Motor neuron (in vitro differentiated cells): ENCODE measurements around the gene PTPRD. TPM values are rescaled to one million over a fixed set of nuclear protein-coding genes. Genes with fewer than 3 reads are reported as not detected.

Experiments used
- ATAC-seq, 8 experiments: fragments of 200-7000 bp; cut with Tn5 transposase; replicated peaks in 6 of 8; 2 replicates each; pipeline ENCODE4 v1.8.0; 2021; ENCODE audit warnings: mild to moderate bottlenecking in 8 of 8, moderate library complexity in 8 of 8
- H3K27ac ChIP-seq, 2 donors: fragments of 250-450 bp; sonication (Bioruptor Pico); 2 replicates each; pipeline ENCODE4 v1.9.0; 2021; ENCODE audit warnings: antibody characterized with exemption in 2 of 2, mild to moderate bottlenecking in 2 of 2, moderate library complexity in 1 of 2
- H3K4me1 ChIP-seq, 2 donors: fragments of 250-450 bp; sonication (Bioruptor Pico); replicated peaks in 1 of 2; 2 replicates each; pipeline ENCODE4 v1.6.1; 2021; ENCODE audit warnings: antibody characterized with exemption in 2 of 2, mild to moderate bottlenecking in 2 of 2, moderate library complexity in 1 of 2
- H3K4me3 ChIP-seq, 5 donors: fragments of 250-450 bp; sonication (Bioruptor Pico); 2 replicates each; pipeline ENCODE4 v1.9.0; 2021; ENCODE audit warnings: antibody characterized with exemption in 5 of 5, mild to moderate bottlenecking in 5 of 5, moderate library complexity in 4 of 5
- whole genome bisulfite sequencing, 10 experiments: fragments of 450-650 bp; shearing (Covaris generic); methylation state at CpG; one replicate each; pipeline ENCODE4 v1.0.0; 2022; 5-methylcytosine and 5-hydroxymethylcytosine counted together
- in situ Hi-C, 9 experiments: fragments of 400-800 bp; cut with MboI; loops; one replicate each; pipeline ENCODE4 v1.15.0; 2021; ENCODE audit warnings: low sequenced_read_pairs in 9 of 9, low pct_unique_long_range_greater_than_20kb in 2 of 9; ENCODE audit not compliant: unreplicated experiment in 9 of 9
- total RNA-seq, 8 experiments: library from RNA; unstranded; fragments of 300-600 nt; gene quantifications; 2 replicates each; pipeline versions ENCODE4 v1.2.3 to v1.2.4, GENCODE V29; 2022

Gene PTPRD
- total RNA-seq, 8 experiments from 2014 or later, result 0.15 to 175 (median 72.8) TPM

DNA sequence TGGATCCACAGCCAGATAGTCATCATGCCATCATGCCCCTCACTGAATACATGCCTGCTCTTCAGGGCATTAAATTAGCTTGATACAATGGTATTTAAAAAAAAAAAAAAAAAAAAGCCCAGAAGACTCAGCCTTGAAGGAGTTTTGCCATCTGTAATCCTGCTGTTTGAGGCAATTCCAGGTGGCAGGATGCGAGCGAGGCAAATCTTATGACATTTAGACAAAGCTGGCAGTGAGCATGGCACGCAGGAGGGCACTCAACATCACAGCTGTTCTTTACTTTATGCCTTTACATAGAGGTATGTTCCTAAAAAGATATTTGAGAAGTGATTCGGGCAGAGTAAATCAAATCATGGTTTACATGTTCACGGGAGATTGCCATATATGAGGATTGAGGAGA, 2121.2 kb downstream of the PTPRD start:
- 12 to 100% (median 89%) methylated on average over 2 to 5 of the region's 5 CpGs for WGBS, 10 experiments
- Histone ChIP-seq H3K4me3 (no peak overlapping the region), H3K27ac (no peak overlapping the region), H3K4me1 (no peaks in the 10 kb centered on the region)
- in situ Hi-C loops, result no loop called here
- no peak for ATAC-seq

DNA sequence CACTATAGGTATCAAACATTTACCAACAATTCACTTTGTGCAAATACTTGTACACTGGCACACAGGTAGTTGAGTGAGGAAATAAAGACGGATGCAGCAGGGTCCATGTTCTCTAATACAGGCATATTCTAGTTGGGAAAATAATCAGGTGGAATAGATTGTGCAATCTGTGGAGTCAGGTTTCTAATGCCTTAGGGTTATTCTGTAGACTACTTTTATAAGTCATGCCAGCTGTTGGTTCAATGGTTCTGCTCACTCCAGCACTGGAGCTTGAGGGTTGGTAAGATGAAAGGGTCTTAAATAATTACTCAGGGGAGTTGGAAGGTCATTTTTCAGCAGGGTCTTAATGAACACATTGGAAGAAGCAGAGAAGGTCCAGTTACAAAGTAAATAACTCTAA, 2123.0 kb downstream of the PTPRD start:
- no peak for ATAC-seq
- Histone ChIP-seq H3K4me3 (no peak overlapping the region), H3K4me1 (no peaks in the 10 kb centered on the region), H3K27ac (no peak overlapping the region)
- 0 to 100% (median 91%) methylated on average over 1 of the region's 1 CpG; no CpG with 5 or more reads in 3 of the 10 experiments for WGBS, 10 experiments
- in situ Hi-C loops, result no loop called here

DNA sequence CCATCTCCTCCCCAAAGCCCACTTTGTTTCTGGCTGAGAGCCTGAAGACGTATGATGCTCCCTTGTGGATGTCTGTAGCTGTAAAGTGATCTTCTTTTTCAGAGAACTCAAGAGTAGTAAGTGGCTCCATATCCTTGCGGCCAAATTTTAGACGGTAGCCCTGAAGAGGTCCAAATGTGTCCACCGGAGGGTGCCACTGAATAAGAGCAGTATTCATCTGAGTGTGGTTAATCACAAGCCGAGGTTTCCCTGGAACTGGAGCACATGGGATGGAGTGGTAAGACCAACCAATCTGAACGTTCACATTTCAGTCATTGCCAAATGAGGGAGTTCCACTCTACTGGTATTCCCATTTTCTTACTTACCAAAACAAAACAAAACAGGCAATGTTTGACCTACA, 2126.7 kb downstream of the PTPRD start:
- peak in 1 of 8 experiments; percentile 49 for ATAC-seq
- Histone ChIP-seq H3K4me3 (no peak overlapping the region), H3K27ac (no peak overlapping the region), H3K4me1 (no peaks in the 10 kb centered on the region)
- WGBS, 10 experiments, result 6 to 80% (median 67%) methylated on average over 1 to 6 of the region's 6 CpGs; no CpG with 5 or more reads in 2 of the 10 experiments
- in situ Hi-C loops, result no loop called here

DNA sequence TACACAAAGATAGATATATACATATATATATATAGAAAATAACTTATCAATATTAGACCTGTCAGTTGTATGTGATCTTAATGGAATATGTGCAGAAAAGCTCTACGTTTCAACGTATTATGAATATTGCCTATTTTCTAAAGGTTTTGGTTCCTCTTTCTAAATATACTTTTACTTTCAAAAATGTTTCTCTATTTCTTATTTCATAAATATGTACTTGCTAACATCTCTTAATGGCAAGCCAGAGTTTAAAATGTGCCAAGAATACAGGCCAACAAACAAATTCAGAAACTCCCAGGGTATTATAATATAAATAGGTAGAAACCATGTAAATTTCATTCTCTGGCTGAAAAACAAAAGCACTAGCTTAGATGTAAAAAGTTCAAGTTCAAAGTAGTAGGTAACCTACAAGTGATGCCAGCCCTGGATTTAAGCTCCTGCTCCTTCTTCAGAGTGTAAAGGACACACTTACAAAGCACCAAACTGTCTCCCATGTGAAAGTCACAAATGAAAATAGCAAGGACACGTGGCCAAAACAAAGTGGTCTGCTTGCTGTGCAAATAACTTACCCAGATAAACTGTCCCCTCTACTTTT, 2128.1 kb downstream of the PTPRD start:
- ATAC-seq, result no peak
- H3K4me3 ChIP-seq, result no peak overlapping the region
- 0 to 94% (median 83%) methylated on average over 1 to 3 of the region's 3 CpGs; no CpG with 5 or more reads in 1 of the 10 experiments for WGBS, 10 experiments
- no peak overlapping the region for H3K27ac ChIP-seq
- in situ Hi-C loops, result no loop called here
- H3K4me1 ChIP-seq, result no peaks in the 10 kb centered on the region

DNA sequence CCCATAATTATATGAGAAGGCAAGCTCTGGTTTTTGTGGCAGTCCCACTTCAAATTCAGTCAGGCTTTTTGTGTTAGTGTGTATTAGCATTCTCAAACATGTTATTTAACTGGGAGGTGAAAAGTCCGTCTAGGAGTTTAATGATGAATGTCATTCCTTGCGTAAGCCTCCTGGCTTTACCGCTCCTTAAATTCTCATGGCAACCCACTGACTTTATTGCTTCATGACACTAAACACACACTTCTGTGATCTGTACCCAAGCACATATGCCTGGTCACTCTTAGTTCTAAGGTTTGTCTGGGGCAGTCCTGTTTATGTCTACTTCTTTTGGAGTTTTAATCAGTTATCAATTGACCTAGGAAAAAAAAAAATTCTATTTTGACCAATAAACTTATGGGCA, 2135.4 kb downstream of the PTPRD start:
- peaks cover 21 to 23% of the 10 kb centered on the region in 2 donors for H3K4me1 ChIP-seq
- peak in 1 of 8 experiments; percentile 63 for ATAC-seq
- WGBS, 10 experiments, result 57 to 100% (median 83%) methylated on average over 2 to 3 of the region's 3 CpGs; no CpG with 5 or more reads in 2 of the 10 experiments
- no peak overlapping the region for H3K4me3 ChIP-seq
- in situ Hi-C loops, result no loop called here
- H3K27ac ChIP-seq, result no peak overlapping the region

DNA sequence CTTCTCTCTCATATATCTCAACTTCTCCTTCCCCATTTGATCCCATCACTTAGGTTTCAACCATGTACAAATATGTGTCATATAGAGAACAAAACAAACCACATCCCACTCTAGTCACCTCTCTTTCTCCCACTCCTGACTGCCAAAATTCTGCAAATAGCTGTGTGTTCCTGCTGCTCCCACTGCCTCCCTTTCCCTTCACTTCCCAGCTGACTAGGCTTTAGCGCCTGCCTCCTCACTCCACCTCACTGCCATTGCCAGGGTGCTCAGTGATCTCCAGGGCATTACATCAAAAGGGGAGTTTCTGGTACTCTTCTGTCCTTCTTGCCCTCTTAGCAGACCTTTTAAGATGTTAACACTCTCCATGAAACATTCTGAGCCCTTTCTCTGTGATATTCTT, 2137.9 kb downstream of the PTPRD start:
- no peak for ATAC-seq
- WGBS, 10 experiments, result 40 to 100% methylated on average over 1 of the region's 1 CpG; no CpG with 5 or more reads in 8 of the 10 experiments
- Histone ChIP-seq H3K27ac (no peak overlapping the region), H3K4me1 (peaks cover 23 to 39% of the 10 kb centered on the region in 2 donors), H3K4me3 (no peak overlapping the region)
- in situ Hi-C loops, result no loop called here

DNA sequence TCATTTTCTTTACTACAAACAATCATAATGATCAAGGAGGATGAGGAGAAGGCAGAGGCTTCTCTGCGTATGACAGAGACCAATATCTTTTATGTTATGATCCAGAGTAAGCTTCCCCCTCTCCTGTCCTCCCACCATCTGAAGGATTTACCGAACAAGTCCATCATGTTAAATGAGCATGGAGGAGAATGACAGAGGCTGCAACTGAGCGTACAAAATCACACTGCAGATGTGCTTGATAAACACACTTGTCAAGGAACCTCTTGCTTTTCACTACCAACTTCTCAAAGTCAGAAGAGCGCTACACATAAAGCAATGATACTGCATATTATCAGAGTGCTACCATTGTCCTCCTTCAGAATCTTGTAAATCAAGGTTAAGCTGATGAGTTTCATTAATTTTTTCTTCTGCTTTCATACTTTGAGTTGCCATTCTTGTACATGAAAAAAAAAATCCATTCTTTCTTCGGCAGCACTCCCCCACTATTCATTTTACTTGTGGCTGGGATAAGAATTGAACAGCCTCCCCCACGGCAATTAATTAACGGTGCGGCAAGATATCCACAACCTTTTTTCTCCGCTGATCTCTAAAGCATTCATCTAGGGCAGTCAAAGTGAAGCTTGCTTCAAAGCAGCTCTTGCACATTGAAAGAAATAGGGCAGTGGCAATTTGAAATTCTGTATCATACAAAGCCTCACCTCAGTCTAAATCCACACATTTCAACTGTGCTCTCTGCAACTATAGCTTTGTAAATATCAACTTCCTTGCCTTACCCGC, 2139.4 kb downstream of the PTPRD start:
- 27 to 100% (median 65%) methylated on average over 1 to 9 of the region's 10 CpGs for WGBS, 10 experiments
- Histone ChIP-seq H3K4me3 (no peak overlapping the region), H3K4me1 (peaks cover 23 to 41% of the 10 kb centered on the region in 2 donors), H3K27ac (no peak overlapping the region)
- in situ Hi-C loops, result no loop called here
- ATAC-seq, result peak in 5 of 8 experiments; percentile 35 to 58 (median 43)

DNA sequence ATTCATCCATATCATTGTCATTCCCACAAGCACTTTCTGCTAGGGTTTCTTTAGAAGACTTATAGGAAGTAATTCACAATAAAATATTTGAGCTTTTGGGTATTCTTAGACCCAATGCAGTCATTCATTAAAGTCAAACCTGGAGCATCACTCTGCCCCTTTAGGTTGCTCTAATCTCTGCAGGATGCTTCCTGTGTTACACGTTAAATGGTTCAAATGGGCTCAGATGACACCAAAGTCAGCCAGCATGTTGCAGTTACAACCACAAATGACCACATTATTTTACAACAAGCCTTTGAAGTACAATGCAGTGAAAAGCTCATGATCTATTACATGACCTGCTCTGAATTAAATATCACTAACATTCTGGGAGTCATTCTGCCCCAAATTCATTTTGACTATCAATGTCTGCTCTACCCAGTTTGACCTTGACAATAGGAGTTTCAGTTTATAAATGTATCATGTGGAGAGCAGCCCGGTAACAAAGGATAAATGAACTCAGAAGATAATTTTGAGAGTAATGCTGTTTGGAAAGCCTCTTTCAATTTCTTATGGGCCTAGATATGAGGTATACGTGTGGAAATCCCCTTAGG, 2144.7 kb downstream of the PTPRD start:
- no peak overlapping the region for H3K4me3 ChIP-seq
- peaks cover 4 to 43% of the 10 kb centered on the region in 2 donors for H3K4me1 ChIP-seq
- in situ Hi-C loops, result no loop called here
- WGBS, 10 experiments, result 8 to 79% (median 42%) methylated on average over 1 to 3 of the region's 3 CpGs; no CpG with 5 or more reads in 1 of the 10 experiments
- no peak for ATAC-seq
- H3K27ac ChIP-seq, result no peak overlapping the region

DNA sequence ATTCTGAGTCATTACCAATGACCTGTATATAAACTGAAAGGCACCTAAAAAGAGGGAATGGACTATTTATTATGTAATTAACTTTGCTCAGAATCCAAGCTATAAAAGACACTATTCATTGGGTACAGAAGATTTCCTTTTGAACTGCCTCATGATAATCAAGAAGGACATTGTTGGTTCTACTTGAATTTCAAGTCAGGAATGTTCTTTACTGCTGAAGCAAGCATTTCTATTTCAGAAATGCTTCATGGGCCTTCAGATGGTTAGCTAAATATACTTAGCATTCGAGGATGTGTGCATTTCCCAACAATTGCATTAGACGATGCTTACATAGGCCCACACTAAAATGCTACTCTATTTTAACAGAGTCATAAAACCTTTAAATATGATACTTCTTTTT, 2155.0 kb downstream of the PTPRD start:
- Histone ChIP-seq H3K4me1 (no peaks in the 10 kb centered on the region), H3K27ac (no peak overlapping the region), H3K4me3 (no peak overlapping the region)
- no peak for ATAC-seq
- in situ Hi-C loops, result no loop called here
- WGBS, 10 experiments, result 8 to 100% (median 72%) methylated on average over 1 to 2 of the region's 2 CpGs

DNA sequence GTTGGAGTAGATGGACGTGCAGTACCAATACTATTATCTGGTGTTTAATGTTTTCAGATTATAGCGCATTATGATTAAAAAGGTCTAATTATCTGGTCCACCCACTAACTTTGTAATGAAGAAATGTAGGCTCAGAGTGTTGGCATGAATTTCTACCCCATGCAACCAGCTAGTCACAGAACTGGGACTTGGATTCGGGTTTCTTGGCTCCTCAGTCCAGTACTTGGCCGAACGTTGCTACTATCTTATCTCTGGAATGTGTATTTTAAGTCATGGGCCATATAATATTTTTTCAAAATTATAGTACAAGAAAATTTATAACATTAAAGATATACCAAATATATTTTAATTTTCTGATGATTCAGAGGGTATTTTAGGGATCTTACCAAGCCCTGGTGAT, 2155.7 kb downstream of the PTPRD start:
- H3K27ac ChIP-seq, result no peak overlapping the region
- in situ Hi-C loops, result no loop called here
- 3 to 100% (median 93%) methylated on average over 3 to 5 of the region's 5 CpGs for WGBS, 10 experiments
- no peaks in the 10 kb centered on the region for H3K4me1 ChIP-seq
- no peak for ATAC-seq
- no peak overlapping the region for H3K4me3 ChIP-seq

DNA sequence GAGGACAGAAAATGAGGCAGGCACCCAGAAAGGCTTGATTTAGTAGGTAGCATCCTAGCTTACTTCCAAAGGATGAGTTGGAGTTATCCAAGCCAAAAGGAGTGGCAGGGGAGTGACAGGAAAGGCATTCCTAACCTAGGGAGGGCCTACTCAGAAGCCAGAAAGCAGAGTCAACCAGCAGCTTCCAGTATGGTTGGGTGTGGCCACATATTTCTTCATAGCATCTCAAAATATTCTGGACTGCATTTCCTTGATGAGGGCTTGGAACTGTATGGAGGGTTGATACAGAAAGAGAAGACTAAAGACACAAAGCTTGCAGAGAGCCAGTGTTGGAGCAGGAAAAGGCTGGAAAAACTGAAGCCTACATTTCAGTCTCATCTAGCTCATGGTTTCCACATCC, 2156.5 kb downstream of the PTPRD start:
- Histone ChIP-seq H3K4me3 (no peak overlapping the region), H3K4me1 (no peaks in the 10 kb centered on the region), H3K27ac (no peak overlapping the region)
- ATAC-seq, result peak in 2 of 8 experiments; percentile 33 to 81
- in situ Hi-C loops, result no loop called here

DNA sequence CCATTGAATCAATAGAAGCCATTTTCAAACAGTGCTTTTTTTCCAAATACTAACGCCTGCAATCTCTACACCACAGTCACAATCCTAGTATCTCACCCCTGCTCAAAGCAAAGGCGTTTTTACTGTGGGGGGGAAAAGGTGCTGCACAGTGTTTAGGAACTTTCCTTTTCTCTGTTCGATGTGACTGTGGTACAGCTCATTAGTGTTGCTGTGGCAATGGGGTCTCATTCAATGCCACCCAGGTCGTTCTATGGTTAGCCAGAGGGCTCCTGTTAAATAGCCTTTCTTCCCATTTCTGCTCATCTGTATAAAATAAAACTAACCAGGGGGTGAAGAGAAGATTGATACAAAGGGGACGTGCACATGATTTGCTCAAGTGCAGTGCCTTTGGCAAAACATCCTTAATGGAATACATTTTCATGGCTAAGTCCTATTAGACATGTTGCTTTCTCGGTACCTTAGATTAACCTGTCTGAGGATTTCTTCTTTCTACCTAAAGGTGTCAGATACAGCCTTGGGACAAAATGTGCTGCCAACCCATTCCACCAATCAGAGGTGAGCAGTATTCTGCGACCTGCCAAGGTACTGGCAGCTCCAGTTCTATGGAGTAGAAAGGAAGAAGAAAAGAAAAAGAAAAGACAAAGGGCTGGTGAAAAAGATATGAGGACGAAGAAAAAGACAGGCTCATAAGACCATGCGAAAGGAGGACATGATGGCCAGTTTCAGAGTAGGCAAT, 2161.8 kb downstream of the PTPRD start:
- WGBS, 10 experiments, result 5 to 81% (median 24%) methylated on average over 2 to 8 of the region's 9 CpGs
- in situ Hi-C loops, result no loop called here
- Histone ChIP-seq H3K4me3 (no peak overlapping the region), H3K4me1 (peaks cover 8 to 21% of the 10 kb centered on the region in 2 donors), H3K27ac (no peak overlapping the region)
- ATAC-seq, result peak in 5 of 8 experiments; percentile 31 to 64 (median 43)

DNA sequence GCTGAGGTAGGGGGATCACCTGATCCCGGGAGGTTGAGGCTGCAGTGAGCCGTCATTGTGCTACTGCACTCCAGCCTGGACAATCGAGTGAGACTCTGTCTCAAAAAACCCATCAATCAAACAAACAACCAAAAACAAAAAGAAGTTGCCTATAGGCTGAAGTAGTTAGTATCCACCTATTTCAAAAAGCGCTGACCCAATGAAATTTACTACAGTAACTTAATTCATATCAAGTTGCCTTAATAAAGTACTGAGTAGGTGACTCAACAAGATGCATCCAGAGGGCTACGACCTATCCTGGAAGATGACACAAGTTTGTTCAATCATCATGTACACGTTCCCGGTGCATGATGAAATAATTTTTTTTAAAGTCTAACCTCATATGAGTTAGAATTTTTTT, 2164.6 kb downstream of the PTPRD start:
- peak in 1 of 8 experiments; percentile 41 for ATAC-seq

More for the DNA sequence above, 2164.6 kb downstream of the PTPRD start:
- Histone ChIP-seq H3K4me1 (peaks cover 8 to 21% of the 10 kb centered on the region in 2 donors), H3K27ac (no peak overlapping the region), H3K4me3 (no peak overlapping the region)
- in situ Hi-C loops, result no loop called here
- 33 to 100% (median 93%) methylated on average over 2 to 7 of the region's 7 CpGs; no CpG with 5 or more reads in 1 of the 10 experiments for WGBS, 10 experiments
